ENCODE data around the gene ANXA5. TPM values are rescaled to one million over a fixed set of nuclear protein-coding genes. Genes with fewer than 3 reads are reported as not detected.
"Not testable (repeated sequence)": the region's sequence is repeated elsewhere in the genome, so short reads cannot be mapped to it uniquely, and the experiment has no call there.

ANXA5 gene
- total and polyA plus RNA-seq, 8 donors, result 70.2 to 210 (median 126) TPM

- WGBS, 2 donors, result 75 to 81% methylated on average over 3 of the region's 3 CpGs
- Histone ChIP-seq H3K4me3 (no peak overlapping the region), H3K36me3 (peaks cover 0 to 34% (median 6%) of the 10 kb centered on the region in 3 donors), H3K4me1 (no peaks in the 10 kb centered on the region), H3K27me3 (no peaks in the 10 kb centered on the region), H3K9me3 (no peaks in the 10 kb centered on the region), H3K27ac (no peak overlapping the region)
- intact Hi-C loops (cut with DNase I), result no loop called here
- no peak for FAIRE-seq
- ATAC-seq, result no peak
- no peak for DNase-seq
- TF ChIP-seq CTCF (IDR thresholded peaks at IDR 0.05), result no peak
Measured at GRCh38 chr4:121665371-121665770, 31.4 kb downstream of the ANXA5 start.

GRCh38 chr4:121662225-121662624 is 34.6 kb downstream of the ANXA5 start:
- H3K4me1 ChIP-seq, result no peaks in the 10 kb centered on the region
- DNase-seq (no peak), ATAC-seq (no peak), FAIRE-seq (no peak)
- no peaks in the 10 kb centered on the region for H3K9me3 ChIP-seq
- H3K27me3 ChIP-seq, result no peaks in the 10 kb centered on the region
- intact Hi-C loops (cut with DNase I), result no loop called here
- 50 to 68% methylated on average over 5 of the region's 5 CpGs for WGBS, 2 donors
- H3K27ac ChIP-seq, result no peak overlapping the region
- no peak overlapping the region for H3K4me3 ChIP-seq
- TF ChIP-seq CTCF (IDR thresholded peaks at IDR 0.05), result no peak
- peaks cover 0 to 6% (median 0%) of the 10 kb centered on the region in 3 donors for H3K36me3 ChIP-seq

- H3K27ac ChIP-seq; H3K27me3 ChIP-seq; H3K4me1 ChIP-seq; H3K4me3 ChIP-seq; H3K36me3 ChIP-seq; H3K9me3 ChIP-seq; FAIRE-seq; ATAC-seq; DNase-seq; intact Hi-C loops (cut with DNase I): not testable (repeated sequence)
- WGBS, 2 donors, result 87 to 92% methylated on average over 10 of the region's 10 CpGs
Measured at GRCh38 chr4:121660175-121660933, 36.4 kb downstream of the ANXA5 start.

DNA sequence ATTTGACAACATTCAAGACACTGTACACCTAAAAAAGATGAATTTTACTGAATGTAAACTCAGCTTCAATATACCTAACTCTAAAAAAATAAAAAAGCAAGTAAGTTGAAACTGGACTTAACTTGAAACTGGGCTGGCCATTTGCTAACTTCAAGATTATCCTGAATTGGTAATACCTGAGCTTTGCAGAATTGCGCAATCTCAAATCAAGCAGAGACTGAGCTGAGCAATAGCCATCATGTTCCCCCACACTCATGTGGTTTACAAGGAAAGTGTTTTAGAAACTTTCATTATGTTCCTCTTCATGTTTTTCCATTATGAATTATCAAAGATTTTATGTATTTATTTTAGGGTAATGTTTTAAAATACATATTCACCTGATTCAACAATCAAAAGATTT is 38.7 kb downstream of the ANXA5 start:
- H3K9me3 ChIP-seq, result no peaks in the 10 kb centered on the region
- no peak overlapping the region for H3K27ac ChIP-seq
- no peak overlapping the region for H3K4me3 ChIP-seq
- FAIRE-seq (no peak), ATAC-seq (no peak), DNase-seq (no peak)
- no peaks in the 10 kb centered on the region for H3K4me1 ChIP-seq
- intact Hi-C loops (cut with DNase I), result no loop called here
- no peaks in the 10 kb centered on the region for H3K27me3 ChIP-seq
- 93 to 96% methylated on average over 1 of the region's 1 CpG for WGBS, 2 donors
- H3K36me3 ChIP-seq, result no peaks in the 10 kb centered on the region
- TF ChIP-seq CTCF (IDR thresholded peaks at IDR 0.05), result no peak

GRCh38 chr4:121656269-121656641 is 40.5 kb downstream of the ANXA5 start:
- Histone ChIP-seq H3K4me1 (no peaks in the 10 kb centered on the region), H3K27ac (no peak overlapping the region), H3K36me3 (no peaks in the 10 kb centered on the region), H3K4me3 (no peak overlapping the region), H3K9me3 (no peaks in the 10 kb centered on the region), H3K27me3 (no peaks in the 10 kb centered on the region)
- peak in 2 of 6 donors; percentile 9 to 22 for DNase-seq
- no peak for FAIRE-seq
- WGBS, 2 donors, result 41 to 48% methylated on average over 4 to 5 of the region's 5 CpGs
- intact Hi-C loops (cut with DNase I), result no loop called here
- no peak for TF ChIP-seq CTCF (IDR thresholded peaks at IDR 0.05)
- peak in 3 of 4 donors; percentile 73 to 80 (median 73) for ATAC-seq

All from pancreas (tissue), 10 donors.